Transverse colon (tissue), 4 donors: Measurements from ENCODE around the gene FAXC. TPM values are rescaled to one million over a fixed set of nuclear protein-coding genes. Genes with fewer than 3 reads are reported as not detected.

ENCODE experiments used
- DNase-seq: peaks from one replicate; pipeline ENCODE4 v3.0.0-alpha.2; 2019
- H3K27ac ChIP-seq, 4 donors: fragments of 200-600 bp; sonication (generic); 2 replicates each; pipeline ENCODE4 v1.5.1; 2016 to 2018; ENCODE audit warnings: inconsistent platforms in 4 of 4
- H3K27me3 ChIP-seq: fragments of 200-600 bp; sonication (generic); 2 replicates; pipeline ENCODE4 v1.5.1; 2017; ENCODE audit warnings: inconsistent platforms
- H3K36me3 ChIP-seq, 4 donors: fragments of 200-600 bp; sonication (generic); 2 replicates each; pipeline ENCODE4 v1.5.1; 2017 to 2019; ENCODE audit warnings: inconsistent platforms in 4 of 4
- H3K4me1 ChIP-seq, 4 donors: fragments of 200-600 bp; sonication (generic); 2 replicates each; pipeline ENCODE4 v1.5.1; 2017 to 2020; ENCODE audit warnings: inconsistent platforms in 4 of 4
- H3K4me3 ChIP-seq, 4 donors: fragments of 200-600 bp; sonication (generic); 1 replicate in 1 of 4; 2 replicates in 3 of 4; pipeline versions ENCODE4 v1.5.1 to v1.6.1; 2017 to 2019; ENCODE audit warnings: inconsistent platforms in 4 of 4
- H3K9me3 ChIP-seq, 2 donors: fragments of 200-600 bp; sonication (generic); 2 replicates each; pipeline ENCODE4 v1.5.1; 2017 to 2019; ENCODE audit warnings: inconsistent platforms in 2 of 2
- EP300 ChIP-seq: sonication (generic); formaldehyde crosslinking; IDR thresholded peaks from one replicate; pipeline ENCODE4 v1.6.1; 2017; ENCODE audit warnings: antibody characterized with exemption, low read depth
- POLR2A ChIP-seq: fragments of 450-650 bp; IDR thresholded peaks from one replicate; pipeline ENCODE4 v1.6.1; 2016; ENCODE audit warnings: antibody characterized with exemption, mild to moderate bottlenecking, moderate library complexity
- POLR2AphosphoS5 ChIP-seq, 3 donors: sonication (generic); formaldehyde crosslinking; IDR thresholded peaks; one replicate each; pipeline ENCODE4 v1.6.1; 2016; ENCODE audit warnings: antibody characterized with exemption in 3 of 3
- WGBS, 2 donors: methylation state at CpG; one replicate each; pipeline ENCODE4 v1.1.5; 2018; ENCODE audit warnings: low coverage in 1 of 2; 5-methylcytosine and 5-hydroxymethylcytosine counted together
- in situ Hi-C, 4 donors: fragments of 200-750 bp; cut with MboI; loops; one replicate each; pipeline versions ENCODE4 v1.15.0 to v1.15.1; 2017; ENCODE audit warnings: low sequenced_read_pairs in 3 of 4, low pct_ligation_motif_present in 1 of 4, low pct_unique_long_range_greater_than_20kb in 1 of 4
- intact Hi-C: fragments of 100-400 bp; cut with DNase I; formaldehyde crosslinking; loops from one replicate; pipeline ENCODE4 v1.15.1; 2023; ENCODE audit warnings: low total_unique reads
- total RNA-seq, 4 donors: library from RNA; depleted of rRNA; stranded (reverse); fragments of >200 nt; gene quantifications; one replicate each; pipeline ENCODE4 v1.1.0, GENCODE V29; 2016
- TF ChIP-seq, protein P1 (sequence below), 5 experiments: fragments of 200-600 bp in 3 of 5; fragments of 450-650 bp in 2 of 5; sonication (generic) in 3 of 5; IDR thresholded peaks; 1 replicate in 2 of 5; 2 replicates in 3 of 5; pipeline ENCODE4 v1.5.1; 2016 to 2017; ENCODE audit warnings: antibody characterized with exemption in 5 of 5, inconsistent platforms in 3 of 5, mild to moderate bottlenecking in 2 of 5, moderate library complexity in 1 of 5

The FAXC gene
- total RNA-seq, 4 donors from 2014 or later, result 0.75 to 285 (median 7.1) TPM

DNA sequence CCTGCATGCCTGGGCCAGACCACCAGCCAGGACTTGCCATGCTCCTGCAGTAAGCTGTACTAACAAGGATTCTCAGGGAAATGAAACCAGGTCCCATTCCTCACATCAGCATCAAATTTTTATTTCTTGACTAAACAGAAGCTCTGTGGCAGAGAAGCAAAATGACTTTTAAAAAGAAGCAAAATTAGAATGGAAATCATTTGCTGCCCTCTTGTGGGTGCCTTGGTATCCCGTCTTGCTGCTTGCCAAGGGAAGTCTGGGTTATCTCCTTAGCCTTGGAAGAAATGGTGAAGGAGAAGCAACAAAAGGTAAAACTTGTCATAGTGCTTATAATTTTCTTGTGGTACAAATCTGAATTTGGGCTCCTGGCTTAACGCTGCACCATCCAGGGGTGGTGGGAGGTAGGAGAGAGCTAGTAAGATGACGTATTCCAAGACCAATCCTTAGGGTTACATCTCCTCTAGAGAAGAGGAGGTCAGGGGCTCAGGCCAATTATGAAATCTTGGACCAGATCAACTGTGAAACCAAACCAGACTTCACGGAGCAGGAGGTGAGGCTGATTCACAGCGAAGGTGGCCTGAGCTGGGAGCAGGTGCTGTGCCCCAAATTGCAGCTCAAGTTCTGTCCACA lies 107.5 kb downstream of the FAXC start:
- DNase-seq, result no peak
- H3K36me3 ChIP-seq, result no peaks in the 10 kb centered on the region
- H3K27ac ChIP-seq, result no peak overlapping the region
- H3K27me3 ChIP-seq, result no peaks in the 10 kb centered on the region
- intact Hi-C loops, result no loop called here
- no peaks in the 10 kb centered on the region for H3K9me3 ChIP-seq
- no peaks in the 10 kb centered on the region for H3K4me1 ChIP-seq
- H3K4me3 ChIP-seq, result no peak overlapping the region
- TF ChIP-seq POLR2A, result no peak
- no peak for TF ChIP-seq EP300
- no peak for TF ChIP-seq POLR2AphosphoS5 (IDR thresholded peaks at IDR 0.05)
- TF ChIP-seq, protein P1, sequence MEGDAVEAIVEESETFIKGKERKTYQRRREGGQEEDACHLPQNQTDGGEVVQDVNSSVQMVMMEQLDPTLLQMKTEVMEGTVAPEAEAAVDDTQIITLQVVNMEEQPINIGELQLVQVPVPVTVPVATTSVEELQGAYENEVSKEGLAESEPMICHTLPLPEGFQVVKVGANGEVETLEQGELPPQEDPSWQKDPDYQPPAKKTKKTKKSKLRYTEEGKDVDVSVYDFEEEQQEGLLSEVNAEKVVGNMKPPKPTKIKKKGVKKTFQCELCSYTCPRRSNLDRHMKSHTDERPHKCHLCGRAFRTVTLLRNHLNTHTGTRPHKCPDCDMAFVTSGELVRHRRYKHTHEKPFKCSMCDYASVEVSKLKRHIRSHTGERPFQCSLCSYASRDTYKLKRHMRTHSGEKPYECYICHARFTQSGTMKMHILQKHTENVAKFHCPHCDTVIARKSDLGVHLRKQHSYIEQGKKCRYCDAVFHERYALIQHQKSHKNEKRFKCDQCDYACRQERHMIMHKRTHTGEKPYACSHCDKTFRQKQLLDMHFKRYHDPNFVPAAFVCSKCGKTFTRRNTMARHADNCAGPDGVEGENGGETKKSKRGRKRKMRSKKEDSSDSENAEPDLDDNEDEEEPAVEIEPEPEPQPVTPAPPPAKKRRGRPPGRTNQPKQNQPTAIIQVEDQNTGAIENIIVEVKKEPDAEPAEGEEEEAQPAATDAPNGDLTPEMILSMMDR (IDR thresholded peaks at IDR 0.05), result peak in 1 of 5 experiments; percentile 8
- 46% methylated on average over 5 of the region's 5 CpGs; no CpG with 5 or more reads in 1 of the 2 donors for WGBS, 2 donors
- in situ Hi-C loops, result no loop called here

- no peak for DNase-seq
- no peaks in the 10 kb centered on the region for H3K36me3 ChIP-seq
- in situ Hi-C loops, result no loop called here
- H3K4me1 ChIP-seq, result no peaks in the 10 kb centered on the region
- 59 to 73% methylated on average over 3 of the region's 3 CpGs for WGBS, 2 donors
- H3K27me3 ChIP-seq, result no peaks in the 10 kb centered on the region
- intact Hi-C loops, result no loop called here
- H3K27ac ChIP-seq, result no peak overlapping the region
- H3K9me3 ChIP-seq, result no peaks in the 10 kb centered on the region
- no peak overlapping the region for H3K4me3 ChIP-seq
- TF ChIP-seq, protein P1 (IDR thresholded peaks at IDR 0.05), result no peak
- TF ChIP-seq POLR2AphosphoS5 (IDR thresholded peaks at IDR 0.05) (no peak), POLR2A (no peak), EP300 (no peak)
These were observed 113.5 kb downstream of the FAXC start for GRCh38 chr6:99236010-99236409.

DNA sequence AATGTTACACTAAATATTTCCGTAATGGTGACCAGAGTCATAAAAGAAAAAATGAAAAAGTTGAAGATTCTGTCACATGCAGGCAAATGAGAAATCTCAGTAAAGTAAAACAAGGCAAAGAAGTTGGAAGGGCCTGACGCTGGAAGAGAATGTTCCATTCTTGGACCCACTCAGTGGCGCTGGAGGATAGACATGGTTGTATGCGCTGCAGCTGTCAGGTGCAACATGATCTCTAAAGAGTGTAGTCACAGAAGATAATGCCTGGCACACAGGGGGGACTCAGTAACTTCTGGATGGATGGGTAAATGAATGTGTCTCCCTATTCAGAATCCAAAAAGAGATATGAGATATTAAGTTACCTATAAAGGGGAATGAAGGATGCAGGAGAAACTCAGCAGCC lies 116.3 kb downstream of the FAXC start:
- Histone ChIP-seq H3K9me3 (no peaks in the 10 kb centered on the region), H3K36me3 (no peaks in the 10 kb centered on the region), H3K27me3 (no peaks in the 10 kb centered on the region), H3K27ac (no peak overlapping the region), H3K4me3 (no peak overlapping the region), H3K4me1 (no peaks in the 10 kb centered on the region)
- intact Hi-C loops (no loop called here), in situ Hi-C loops (no loop called here)
- DNase-seq, result no peak
- TF ChIP-seq, protein P1 (IDR thresholded peaks at IDR 0.05), result no peak
- TF ChIP-seq POLR2AphosphoS5 (IDR thresholded peaks at IDR 0.05), result no peak
- no peak for TF ChIP-seq POLR2A
- TF ChIP-seq EP300, result no peak
- WGBS, 2 donors, result 83 to 91% methylated on average over 4 of the region's 4 CpGs

DNA sequence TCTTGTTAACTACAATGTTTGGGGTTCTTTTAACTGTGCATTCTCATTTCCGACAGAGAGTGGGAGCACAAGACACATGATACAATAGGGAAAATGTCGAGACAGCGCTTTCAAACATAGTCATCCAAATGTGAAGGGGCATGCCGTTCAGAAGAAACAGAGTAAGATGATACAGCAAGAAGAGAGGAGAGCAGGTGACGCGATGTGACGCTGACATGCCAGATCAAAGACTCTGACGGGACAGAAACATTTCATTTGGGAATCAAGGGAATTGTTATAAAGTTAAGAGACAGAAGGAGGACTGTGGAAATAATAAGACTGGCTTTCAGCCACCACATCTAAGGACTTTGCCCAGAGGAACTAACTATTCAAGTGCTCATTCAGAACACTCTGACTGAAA lies 117.4 kb downstream of the FAXC start:
- Histone ChIP-seq H3K36me3 (no peaks in the 10 kb centered on the region), H3K27ac (no peak overlapping the region), H3K4me3 (no peak overlapping the region), H3K9me3 (no peaks in the 10 kb centered on the region), H3K4me1 (no peaks in the 10 kb centered on the region), H3K27me3 (no peaks in the 10 kb centered on the region)
- TF ChIP-seq, protein P1 (IDR thresholded peaks at IDR 0.05), result no peak
- TF ChIP-seq POLR2AphosphoS5 (IDR thresholded peaks at IDR 0.05) (no peak), POLR2A (no peak), EP300 (no peak)
- intact Hi-C loops (no loop called here), in situ Hi-C loops (no loop called here)
- WGBS, 2 donors, result 67 to 78% methylated on average over 8 of the region's 8 CpGs
- no peak for DNase-seq
